ENCODE results near the gene ROR2.

GRCh38 chr9:91809581-91810285, 140.3 kb downstream of the ROR2 start:
- TF ChIP-seq, protein P1, sequence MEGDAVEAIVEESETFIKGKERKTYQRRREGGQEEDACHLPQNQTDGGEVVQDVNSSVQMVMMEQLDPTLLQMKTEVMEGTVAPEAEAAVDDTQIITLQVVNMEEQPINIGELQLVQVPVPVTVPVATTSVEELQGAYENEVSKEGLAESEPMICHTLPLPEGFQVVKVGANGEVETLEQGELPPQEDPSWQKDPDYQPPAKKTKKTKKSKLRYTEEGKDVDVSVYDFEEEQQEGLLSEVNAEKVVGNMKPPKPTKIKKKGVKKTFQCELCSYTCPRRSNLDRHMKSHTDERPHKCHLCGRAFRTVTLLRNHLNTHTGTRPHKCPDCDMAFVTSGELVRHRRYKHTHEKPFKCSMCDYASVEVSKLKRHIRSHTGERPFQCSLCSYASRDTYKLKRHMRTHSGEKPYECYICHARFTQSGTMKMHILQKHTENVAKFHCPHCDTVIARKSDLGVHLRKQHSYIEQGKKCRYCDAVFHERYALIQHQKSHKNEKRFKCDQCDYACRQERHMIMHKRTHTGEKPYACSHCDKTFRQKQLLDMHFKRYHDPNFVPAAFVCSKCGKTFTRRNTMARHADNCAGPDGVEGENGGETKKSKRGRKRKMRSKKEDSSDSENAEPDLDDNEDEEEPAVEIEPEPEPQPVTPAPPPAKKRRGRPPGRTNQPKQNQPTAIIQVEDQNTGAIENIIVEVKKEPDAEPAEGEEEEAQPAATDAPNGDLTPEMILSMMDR (IDR thresholded peaks at IDR 0.05) = no peak
- no peak for TF ChIP-seq POLR2AphosphoS5 (IDR thresholded peaks at IDR 0.05)
